ENCODE data around the gene HOXA13. TPM values are rescaled to one million over a fixed set of nuclear protein-coding genes. Genes with fewer than 3 reads are reported as not detected.

The HOXA13 gene
- total and polyA plus RNA-seq, 2 donors (not counting 1 experiment from before 2014, with no cell fraction given): not detected

- intact Hi-C loops (cut with micrococcal nuclease): no loop called here
- DNase-seq (peak; percentile 27), ATAC-seq (ENCODE audit: low read depth) (no peak)
- Histone ChIP-seq H3K9ac (ENCODE audit: low read length) (peak overlapping the region; percentile 39), H3K27me3 (replicated peaks in 1 of 4; ENCODE audit: control extremely low read depth in 1 of 4, control insufficient read depth in 3 of 4, insufficient read depth in 4 of 4, low read length in 3 of 4) (peaks cover 2 to 72% (median 55%) of the 10 kb centered on the region in 4 experiments), H3K27ac (ENCODE audit: low read length in 2 of 2) (no peak overlapping the region), H3K36me3 (replicated peaks in 1 of 2; ENCODE audit: control extremely low read depth in 1 of 2, control insufficient read depth in 1 of 2, extremely low read depth in 1 of 2, insufficient read depth in 2 of 2, low read length in 1 of 2) (no peaks in the 10 kb centered on the region), H4K20me1 (ENCODE audit: control insufficient read depth, insufficient read depth, low read length, poor library complexity, severe bottlenecking) (no peaks in the 10 kb centered on the region), H3K4me3 (ENCODE audit: control extremely low read depth in 1 of 5, extremely low read depth in 1 of 5, insufficient read depth in 1 of 5, low read depth in 2 of 5, low read length in 4 of 5) (peak overlapping the region in 2 of 5 experiments; percentile 15 to 32), H3K79me2 (ENCODE audit: control insufficient read depth, insufficient read depth, low read length) (no peaks in the 10 kb centered on the region), H3K4me1 (ENCODE audit: control insufficient read depth in 2 of 2, insufficient read depth in 2 of 2, low read length in 2 of 2) (peaks cover 8 to 11% of the 10 kb centered on the region in 2 donors), H3K9me3 (ENCODE audit: control extremely low read depth in 1 of 3, control insufficient read depth in 2 of 3, insufficient read depth in 1 of 3, low read length in 2 of 3) (peaks cover 0 to 3% (median 0%) of the 10 kb centered on the region in 3 donors), H2AFZ (ENCODE audit: insufficient read depth, low read depth, low read length, poor library complexity, severe bottlenecking) (peak overlapping the region; percentile 47), H3K4me2 (replicated peaks; ENCODE audit: low read depth, low read length, poor library complexity, severe bottlenecking) (peak overlapping the region; percentile 69)
- Mint-ChIP-seq H3K4me3 (peak overlapping the region; percentile 69), H3K9me3 (ENCODE audit: insufficient read depth) (no peaks in the 10 kb centered on the region), H3K4me1 (peaks cover 13% of the 10 kb centered on the region), H3K27ac (no peak overlapping the region), H3K27me3 (peaks cover 71% of the 10 kb centered on the region)
- WGBS (ENCODE audit: insufficient coverage): 5% methylated on average over 44 of the region's 45 CpGs
- CTCF ChIA-PET: no interaction called here
- TF ChIP-seq EZH2 (IDR thresholded peaks at IDR 0.05; ENCODE audit: borderline replicate concordance, insufficient read depth, low read depth, low read length, poor library complexity, severe bottlenecking) (peak; percentile 81), CTCF (IDR thresholded peaks at IDR 0.05) (no peak)
- POLR2A ChIA-PET: no interaction called here
Observed at GRCh38 chr7:27220440-27220955, 20.6 kb upstream of the HOXA13 start.

GRCh38 chr7:27219821-27220220 is 19.9 kb upstream of the HOXA13 start:
- Histone ChIP-seq H2AFZ (ENCODE audit: insufficient read depth, low read depth, low read length, poor library complexity, severe bottlenecking) (no peak overlapping the region), H3K79me2 (ENCODE audit: control insufficient read depth, insufficient read depth, low read length) (no peaks in the 10 kb centered on the region), H3K4me3 (ENCODE audit: control extremely low read depth in 1 of 5, extremely low read depth in 1 of 5, insufficient read depth in 1 of 5, low read depth in 2 of 5, low read length in 4 of 5) (no peak overlapping the region), H4K20me1 (ENCODE audit: control insufficient read depth, insufficient read depth, low read length, poor library complexity, severe bottlenecking) (no peaks in the 10 kb centered on the region), H3K9me3 (ENCODE audit: control extremely low read depth in 1 of 3, control insufficient read depth in 2 of 3, insufficient read depth in 1 of 3, low read length in 2 of 3) (peaks cover 0 to 3% (median 0%) of the 10 kb centered on the region in 3 donors), H3K4me1 (ENCODE audit: control insufficient read depth in 2 of 2, insufficient read depth in 2 of 2, low read length in 2 of 2) (peaks cover 8 to 11% of the 10 kb centered on the region in 2 donors), H3K4me2 (replicated peaks; ENCODE audit: low read depth, low read length, poor library complexity, severe bottlenecking) (no peak overlapping the region), H3K27ac (ENCODE audit: low read length in 2 of 2) (no peak overlapping the region), H3K27me3 (replicated peaks in 1 of 4; ENCODE audit: control extremely low read depth in 1 of 4, control insufficient read depth in 3 of 4, insufficient read depth in 4 of 4, low read length in 3 of 4) (peaks cover 2 to 72% (median 51%) of the 10 kb centered on the region in 4 experiments), H3K36me3 (replicated peaks in 1 of 2; ENCODE audit: control extremely low read depth in 1 of 2, control insufficient read depth in 1 of 2, extremely low read depth in 1 of 2, insufficient read depth in 2 of 2, low read length in 1 of 2) (no peaks in the 10 kb centered on the region), H3K9ac (ENCODE audit: low read length) (no peak overlapping the region)
- Mint-ChIP-seq H3K27ac (no peak overlapping the region), H3K4me3 (peak overlapping the region; percentile 26), H3K9me3 (ENCODE audit: insufficient read depth) (no peaks in the 10 kb centered on the region), H3K27me3 (peaks cover 74% of the 10 kb centered on the region), H3K4me1 (peaks cover 13% of the 10 kb centered on the region)
- ATAC-seq (ENCODE audit: low read depth) (no peak), DNase-seq (no peak)
- 81% methylated on average over 3 of the region's 4 CpGs for WGBS (ENCODE audit: insufficient coverage)
- intact Hi-C loops (cut with micrococcal nuclease): no loop called here
- POLR2A ChIA-PET: no interaction called here
- CTCF ChIA-PET: no interaction called here
- TF ChIP-seq EZH2 (IDR thresholded peaks at IDR 0.05; ENCODE audit: borderline replicate concordance, insufficient read depth, low read depth, low read length, poor library complexity, severe bottlenecking): no peak
- no peak for TF ChIP-seq CTCF (IDR thresholded peaks at IDR 0.05)
